ENCODE data around the gene OR5D13.

The OR5D13 gene, protein sequence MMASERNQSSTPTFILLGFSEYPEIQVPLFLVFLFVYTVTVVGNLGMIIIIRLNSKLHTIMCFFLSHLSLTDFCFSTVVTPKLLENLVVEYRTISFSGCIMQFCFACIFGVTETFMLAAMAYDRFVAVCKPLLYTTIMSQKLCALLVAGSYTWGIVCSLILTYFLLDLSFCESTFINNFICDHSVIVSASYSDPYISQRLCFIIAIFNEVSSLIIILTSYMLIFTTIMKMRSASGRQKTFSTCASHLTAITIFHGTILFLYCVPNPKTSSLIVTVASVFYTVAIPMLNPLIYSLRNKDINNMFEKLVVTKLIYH

DNA sequence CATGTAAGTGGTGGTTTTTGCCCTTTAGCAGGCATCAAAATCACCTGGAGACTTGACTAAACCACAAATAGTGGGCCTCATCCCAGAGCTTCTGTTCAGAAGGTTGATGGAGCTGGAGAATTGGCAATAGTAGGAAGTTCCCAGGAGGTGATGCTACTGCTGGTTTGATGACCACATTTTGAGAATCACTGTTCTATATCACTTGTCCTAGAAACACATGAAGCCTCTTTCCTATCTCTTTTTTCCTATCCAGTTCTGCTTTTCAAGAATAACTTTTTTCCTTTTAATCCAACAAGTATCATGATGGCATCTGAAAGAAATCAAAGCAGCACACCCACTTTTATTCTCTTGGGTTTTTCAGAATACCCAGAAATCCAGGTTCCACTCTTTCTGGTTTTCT lies at the start of gene OR5D13:
Gene OR5D13, plus strand, starts transcription at position 301 of the 400 bp plus-strand sequence. Its CDS starts 0 bp downstream, at position 301.
- no peak for DNase-seq

DNA sequence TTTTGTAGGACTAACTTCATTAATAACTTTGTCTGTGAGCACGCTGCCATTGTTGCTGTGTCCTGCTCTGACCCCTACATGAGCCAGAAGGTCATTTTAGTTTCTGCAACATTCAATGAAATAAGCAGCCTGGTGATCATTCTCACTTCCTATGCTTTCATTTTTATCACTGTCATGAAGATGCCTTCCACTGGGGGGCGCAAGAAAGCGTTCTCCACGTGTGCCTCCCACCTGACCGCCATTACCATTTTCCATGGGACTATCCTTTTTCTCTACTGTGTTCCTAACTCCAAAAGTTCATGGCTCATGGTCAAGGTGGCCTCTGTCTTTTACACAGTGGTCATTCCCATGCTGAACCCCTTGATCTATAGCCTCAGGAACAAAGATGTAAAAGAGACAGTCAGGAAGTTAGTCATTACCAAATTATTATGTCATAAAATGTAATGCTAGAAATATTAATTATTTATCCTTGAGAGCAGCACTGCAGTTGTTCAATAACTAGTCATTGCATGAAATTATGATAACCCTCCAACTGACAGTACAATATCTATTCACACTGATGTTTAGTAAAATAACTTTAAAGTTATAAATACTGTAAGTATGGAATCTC lies 46.4 kb upstream of the OR5D13 start:
- DNase-seq, result no peak

DNA sequence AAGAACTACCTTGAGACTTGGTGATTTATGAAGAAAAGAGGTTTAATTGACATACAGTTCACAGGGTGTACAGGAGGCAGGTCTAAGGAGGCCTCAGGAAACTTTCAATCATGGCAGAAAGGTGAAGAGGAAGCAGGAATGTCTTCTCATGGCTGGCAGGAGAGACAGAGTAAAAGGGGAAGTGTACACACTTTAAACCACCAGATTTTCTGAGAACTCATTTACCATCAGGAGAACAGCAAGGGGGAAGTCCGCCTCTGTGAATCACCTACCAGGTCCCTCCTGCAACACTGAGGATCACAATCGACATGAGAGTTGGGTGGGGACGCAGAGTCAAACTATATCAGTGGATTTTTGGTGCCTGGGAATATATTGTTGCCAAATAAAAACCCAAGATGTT lies 40.3 kb upstream of the OR5D13 start:
- DNase-seq, result no peak

DNA sequence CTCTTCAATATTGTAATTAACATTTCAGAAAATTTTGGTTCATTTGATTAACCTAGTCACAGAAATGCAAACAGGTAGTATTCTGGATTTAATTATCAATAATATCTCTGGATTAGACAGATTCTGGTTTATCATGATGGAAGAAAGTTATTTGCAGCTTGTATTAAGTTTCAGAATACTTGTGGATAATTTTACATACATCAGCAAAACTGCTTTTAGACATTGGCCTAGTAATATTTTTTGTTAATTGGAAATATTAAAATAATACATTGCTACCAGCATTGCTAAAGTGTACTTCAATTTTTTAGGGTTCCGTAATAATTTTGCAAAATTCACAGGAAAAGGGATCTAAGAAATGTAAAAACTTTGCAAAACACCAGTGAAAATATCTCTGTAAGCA lies 18.4 kb downstream of the OR5D13 start:
- no peak for DNase-seq

DNA sequence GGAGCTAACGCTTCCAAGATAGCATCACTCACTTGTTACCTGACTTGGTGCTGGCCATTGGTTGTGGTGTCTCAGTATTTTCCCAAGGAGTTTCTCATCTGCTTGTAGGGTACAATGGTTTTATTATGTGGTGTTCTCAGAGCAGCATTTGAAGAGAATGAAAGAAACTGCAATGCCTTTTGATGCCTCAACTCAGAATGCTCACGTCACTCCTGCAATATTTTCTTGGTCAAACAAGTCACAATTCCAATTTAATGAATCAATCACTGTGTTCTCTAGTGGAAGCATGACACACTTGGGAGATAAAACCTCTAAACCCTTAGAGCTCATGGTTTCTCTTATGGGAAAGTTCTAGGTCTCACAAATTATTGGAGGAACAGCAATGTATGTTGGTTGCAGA lies 20.1 kb downstream of the OR5D13 start:
- no peak for DNase-seq

DNA sequence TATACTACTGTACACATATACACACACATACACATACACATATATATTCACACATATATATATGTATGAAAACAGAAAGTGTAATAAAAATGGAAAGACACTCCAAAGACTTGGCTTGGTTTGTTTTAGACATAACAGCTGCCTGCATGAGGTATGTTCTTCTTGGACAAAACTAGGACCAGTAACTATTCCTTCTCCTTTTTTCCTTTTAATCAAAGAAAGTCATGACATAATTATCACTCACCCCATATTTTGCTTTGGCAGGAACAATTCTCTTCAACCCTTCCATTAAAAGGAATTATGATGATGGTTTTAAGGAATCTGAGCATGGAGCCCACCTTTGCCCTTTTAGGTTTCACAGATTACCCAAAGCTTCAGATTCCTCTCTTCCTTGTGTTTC lies 22.0 kb downstream of the OR5D13 start, which contains the start of gene OR5D14:
Gene OR5D14, plus strand, starts transcription at position 301 of the 400 bp plus-strand sequence. Its CDS starts 0 bp downstream, at position 301.
- no peak for DNase-seq

DNA sequence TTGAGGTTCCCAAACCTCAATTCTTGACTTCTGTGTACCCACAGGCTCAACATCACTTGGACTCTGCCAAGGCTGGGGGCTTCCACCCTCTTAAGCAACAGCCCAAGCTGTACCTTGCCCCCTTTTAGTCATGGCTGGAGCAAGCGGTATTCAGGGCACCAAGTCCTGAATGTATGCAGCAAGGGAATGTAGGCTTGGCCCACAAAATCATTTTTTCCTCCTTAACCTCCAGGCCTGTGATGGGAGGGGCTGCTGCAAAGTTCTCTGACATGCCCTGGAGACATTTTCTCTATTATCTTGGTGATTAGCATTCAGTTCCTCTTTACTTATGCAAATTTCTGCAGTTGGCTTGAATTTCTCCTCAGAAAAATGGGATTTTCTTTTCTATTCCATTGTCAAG lies 33.0 kb downstream of the OR5D13 start:
- DNase-seq, result no peak

DNA sequence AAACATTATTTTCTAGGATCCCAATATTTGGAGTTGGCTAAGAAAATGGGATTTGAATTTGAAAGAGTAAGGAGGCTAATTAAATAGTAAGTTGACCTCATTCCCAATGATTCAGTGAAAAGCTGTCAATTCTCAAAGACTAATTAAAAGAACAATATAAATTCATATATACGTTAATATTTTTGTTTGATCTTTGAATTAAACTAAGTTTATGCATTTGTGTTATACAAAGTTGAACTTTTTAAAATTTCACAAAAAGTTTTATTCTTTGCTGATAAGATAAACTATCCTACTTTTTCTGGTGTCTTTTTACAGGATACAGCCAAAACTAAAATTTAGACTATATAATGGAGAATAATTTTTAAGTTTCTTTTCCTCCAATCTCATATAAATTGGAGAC lies 37.8 kb downstream of the OR5D13 start, which contains the start of gene OR5L1:
Gene OR5L1, plus strand, starts transcription at position 301 of the 400 bp plus-strand sequence. CDS start 100 bp downstream, outside the sequence.
- DNase-seq, result no peak

DNA sequence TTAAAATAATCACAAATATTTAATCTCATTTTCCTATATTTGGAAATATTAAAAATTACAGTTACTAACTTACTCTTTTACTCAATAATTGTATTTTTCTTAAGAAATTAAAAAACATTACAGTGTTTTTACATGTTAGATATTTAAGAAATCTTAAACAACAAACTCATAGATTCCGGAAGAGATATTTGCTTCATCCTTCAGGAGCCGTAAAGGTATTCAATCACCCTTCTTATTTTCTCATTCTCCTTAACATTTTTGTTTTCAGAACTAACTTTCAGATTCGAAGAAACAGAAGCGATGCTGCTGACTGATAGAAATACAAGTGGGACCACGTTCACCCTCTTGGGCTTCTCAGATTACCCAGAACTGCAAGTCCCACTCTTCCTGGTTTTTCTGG lies 46.1 kb downstream of the OR5D13 start, which contains the start of gene OR5D18:
Gene OR5D18, plus strand, starts transcription at position 301 of the 400 bp plus-strand sequence. Its CDS starts 0 bp downstream, at position 301.
- DNase-seq, result no peak

Data from CD4-positive, alpha-beta T cell treated with Interferon alpha-2 for 1 hour (primary cell).